ENCODE data around the gene ZNF184.

GRCh38 chr6:27468334-27468733 lies 4.6 kb downstream of the ZNF184 start:
- TF ChIP-seq MXI1 (IDR thresholded peaks at IDR 0.05; ENCODE audit: low read depth, low read length) (no peak), CTCF (IDR thresholded peaks at IDR 0.05 in 2 of 3, conservative IDR thresholded peaks at IDR 0.05 in 1 of 3; ENCODE audit: control insufficient read depth in 2 of 3, extremely low read depth in 1 of 3, insufficient read depth in 1 of 3, low read depth in 3 of 3, low read length in 3 of 3) (no peak), KLF5 (IDR thresholded peaks at IDR 0.05; ENCODE audit: partially characterized antibody) (no peak), POU2F2 (IDR thresholded peaks at IDR 0.05; ENCODE audit: borderline replicate concordance, low read depth, low read length) (no peak), RCOR1 (conservative IDR thresholded peaks at IDR 0.05; ENCODE audit: low read depth, low read length) (no peak), CHD2 (IDR thresholded peaks at IDR 0.05; ENCODE audit: borderline replicate concordance, low read depth, low read length) (no peak), E4F1 (IDR thresholded peaks at IDR 0.05; ENCODE audit: borderline replicate concordance, partially characterized antibody) (no peak), USF1 (IDR thresholded peaks at IDR 0.05; ENCODE audit: borderline replicate concordance, extremely low read length, insufficient read depth, low read depth, low read length) (no peak), MLLT1 (IDR thresholded peaks at IDR 0.05) (no peak), REST (IDR thresholded peaks at IDR 0.05; ENCODE audit: low read depth, low read length) (no peak), EZH2 (IDR thresholded peaks at IDR 0.05; ENCODE audit: borderline replicate concordance, control insufficient read depth, low read depth, low read length) (no peak), HDAC2 (IDR thresholded peaks at IDR 0.05) (no peak)

All from GM12878 (cell line).